Aorta (tissue), 5 donors: ENCODE measurements around the gene DNAJC8. TPM values are rescaled to one million over a fixed set of nuclear protein-coding genes. Genes with fewer than 3 reads are reported as not detected.

Experiments used
- ATAC-seq: fragments of 200-7000 bp; cut with Tn5 transposase; one replicate; pipeline ENCODE4 v1.9.1; 2022; ENCODE audit warnings: moderate library complexity; ENCODE audit not compliant: low FRiP score
- DNase-seq, 2 donors: peaks; one replicate each; pipeline ENCODE4 v3.0.0-alpha.2; 2020
- H3K27ac ChIP-seq, 2 donors: one replicate each; pipeline ENCODE4 v1.5.1; 2013; ENCODE audit warnings: low read length in 2 of 2, mild to moderate bottlenecking in 2 of 2, moderate library complexity in 2 of 2, control low read depth in 1 of 2, inconsistent platforms in 1 of 2, low read depth in 1 of 2
- H3K27me3 ChIP-seq, 2 donors: one replicate each; pipeline ENCODE4 v1.6.1; 2013; ENCODE audit warnings: control low read depth in 1 of 2, low read length in 1 of 2, mild to moderate bottlenecking in 1 of 2, moderate library complexity in 1 of 2; ENCODE audit not compliant: insufficient read depth in 2 of 2, control insufficient read depth in 1 of 2
- H3K36me3 ChIP-seq, 2 donors: one replicate each; pipeline ENCODE4 v1.6.1; 2013; ENCODE audit warnings: control low read depth in 1 of 2, low read length in 1 of 2, mild to moderate bottlenecking in 1 of 2; ENCODE audit not compliant: insufficient read depth in 2 of 2, control insufficient read depth in 1 of 2
- H3K4me1 ChIP-seq, 2 donors: one replicate each; pipeline ENCODE4 v1.6.1; 2013; ENCODE audit warnings: low read length in 2 of 2, control low read depth in 1 of 2, mild to moderate bottlenecking in 1 of 2, moderate library complexity in 1 of 2; ENCODE audit not compliant: insufficient read depth in 2 of 2, control insufficient read depth in 1 of 2
- H3K4me3 ChIP-seq, 2 donors: one replicate each; pipeline ENCODE4 v1.5.1; 2013; ENCODE audit warnings: low read length in 2 of 2, control low read depth in 1 of 2, mild to moderate bottlenecking in 1 of 2
- H3K9me3 ChIP-seq: one replicate; pipeline ENCODE4 v1.6.1; 2013; ENCODE audit warnings: mild to moderate bottlenecking, low read length; ENCODE audit not compliant: control insufficient read depth
- WGBS, 2 donors: extraction: QIAGEN DNeasy Blood & Tissue Kit; methylation state at CpG; one replicate each; pipeline ENCODE4 v1.1.7; 2013; 5-methylcytosine and 5-hydroxymethylcytosine counted together
- intact Hi-C, 2 donors: fragments of 100-400 bp; cut with DNase I; formaldehyde crosslinking; loops; one replicate each; pipeline versions ENCODE4 v1.14.2 to v1.15.0; 2022
- polyA plus RNA-seq, 2 donors: library from polyadenylated mRNA; stranded (reverse); fragments of 200-250 nt; gene quantifications; one replicate each; pipeline ENCODE4 v1.2.3, GENCODE V29; 2013
- total RNA-seq, 2 donors: library from RNA; stranded (reverse); fragmentation: NEBNext Ultra II Directional; extraction: Animal tissue kit (Norgen Biotek cat#: 25700); gene quantifications; one replicate each; pipeline ENCODE4 v1.2.1, GENCODE V29; 2021
- donor health status: healthy with polysubstance abuse.
- donor health status: Bipolar disorder and iron deficiency.
- donor health status: DM: no; HTN: no; CAD: no.
- donor health status: DM: no; HTN: no; CAD: no.
- donor health status: DM: yes; HTN: yes; CAD: no.

DNAJC8 gene
- total and polyA plus RNA-seq, 4 donors: 66.4 to 111 (median 73.8) TPM

GRCh38 chr1:28180306-28181305 is 52.2 kb downstream of the DNAJC8 start:
- Histone ChIP-seq H3K4me1 (no peaks in the 10 kb centered on the region), H3K4me3 (no peak overlapping the region), H3K27ac (no peak overlapping the region), H3K9me3 (no peaks in the 10 kb centered on the region), H3K36me3 (no peaks in the 10 kb centered on the region), H3K27me3 (no peaks in the 10 kb centered on the region)
- ATAC-seq (no peak), DNase-seq (no peak)
- intact Hi-C loops: no loop called here
- WGBS, 2 donors: 71 to 74% methylated on average over 12 of the region's 12 CpGs

- ATAC-seq (no peak), DNase-seq (peak in 1 of 2 donors; percentile 38)
- Histone ChIP-seq H3K27ac (no peak overlapping the region), H3K9me3 (no peaks in the 10 kb centered on the region), H3K4me1 (no peaks in the 10 kb centered on the region), H3K36me3 (no peaks in the 10 kb centered on the region), H3K4me3 (no peak overlapping the region), H3K27me3 (no peaks in the 10 kb centered on the region)
- intact Hi-C loops: no loop called here
- WGBS, 2 donors: 91 to 95% methylated on average over 15 of the region's 15 CpGs
These were observed 53.9 kb downstream of the DNAJC8 start for GRCh38 chr1:28178690-28179485.

DNA sequence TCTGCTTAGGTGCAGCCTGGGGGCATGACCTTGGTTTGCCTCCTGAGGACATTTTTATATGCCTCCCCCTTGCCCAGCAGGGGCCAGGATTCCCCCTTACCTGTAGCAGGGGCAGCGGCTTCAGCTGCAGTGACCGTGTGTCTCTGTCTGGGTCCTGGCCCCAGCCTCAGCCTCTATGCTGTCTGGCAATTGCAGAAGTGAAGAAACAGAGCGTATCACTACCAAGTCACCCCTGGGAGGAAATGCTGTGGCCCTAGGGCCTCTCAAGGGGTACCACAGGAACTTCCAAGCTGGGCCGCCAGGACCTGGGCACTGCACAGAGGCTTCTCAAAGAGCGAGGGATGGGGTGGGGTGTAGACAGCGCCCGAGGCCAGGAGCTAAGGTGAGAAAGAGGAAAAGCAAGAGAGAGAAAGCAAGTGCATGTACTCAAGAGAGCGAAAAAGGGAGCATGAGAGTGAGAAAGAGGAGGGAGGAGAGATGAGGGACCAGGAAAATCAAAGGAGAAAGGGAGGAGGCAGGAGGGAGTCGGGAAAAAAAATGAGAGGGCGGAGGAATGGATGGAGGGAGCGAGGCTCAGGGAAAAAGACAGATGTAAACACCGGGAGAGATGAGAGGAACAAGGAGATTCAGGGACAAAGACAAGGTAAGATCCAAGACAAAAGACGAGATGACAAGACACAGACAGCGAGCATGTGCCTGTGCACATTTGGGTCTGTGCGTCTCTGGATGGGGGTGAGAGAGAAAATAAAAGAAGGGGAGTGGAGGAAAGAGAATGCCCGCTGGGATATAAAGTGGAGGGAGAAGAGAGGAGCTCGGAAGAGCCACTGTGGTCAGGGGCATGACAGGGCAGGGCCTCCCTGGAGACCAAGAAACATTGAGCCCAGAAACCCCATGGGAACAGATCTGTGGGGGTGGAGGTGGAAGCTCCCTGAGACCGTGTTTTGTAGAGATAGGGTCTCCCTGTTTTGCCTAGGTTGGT is 56.0 kb downstream of the DNAJC8 start, which contains the start of gene PTAFR:
Gene PTAFR (minus strand): TSS at position 199 of the 979 bp plus-strand sequence. CDS start 25,669 bp downstream, outside the sequence.
- Histone ChIP-seq H3K27ac (no peak within 1 kb of the TSS), H3K4me1 (no peaks in the 10 kb centered on the region), H3K27me3 (no peaks in the 10 kb centered on the region), H3K36me3 (no peaks in the 10 kb centered on the region), H3K9me3 (no peaks in the 10 kb centered on the region), H3K4me3 (no peak within 1 kb of the TSS)
- no peak for ATAC-seq
- intact Hi-C loops: no loop called here
- DNase-seq: peak in 1 of 2 donors; percentile 72
- WGBS, 2 donors: 66 to 67% methylated on average over 18 of the region's 18 CpGs

DNA sequence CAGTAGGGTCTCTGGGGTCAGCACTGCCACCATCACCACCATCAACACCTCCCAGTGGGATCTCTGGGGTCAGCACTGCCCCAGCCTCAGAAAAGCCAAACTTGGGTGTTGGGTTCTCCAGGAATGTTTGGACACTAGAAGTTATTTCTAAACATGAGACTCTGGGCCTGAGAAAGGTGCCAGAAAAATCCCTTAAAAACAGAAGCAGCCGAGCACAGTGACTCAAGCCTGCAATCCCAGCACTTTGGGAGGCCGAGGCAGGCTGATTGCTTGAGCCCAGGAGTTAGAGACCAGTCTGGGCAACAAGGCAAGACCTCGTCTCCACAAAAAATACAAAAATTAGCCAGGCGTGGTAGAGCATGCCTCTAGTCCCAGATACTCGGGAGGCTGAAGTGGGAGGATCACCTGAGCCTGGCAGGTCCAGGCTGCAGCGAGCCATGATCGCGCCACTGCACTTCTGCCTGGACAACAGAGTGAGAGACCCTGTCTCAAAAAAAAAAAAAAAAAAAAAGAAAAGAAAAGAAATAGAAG is 56.8 kb downstream of the DNAJC8 start:
- Histone ChIP-seq H3K4me3 (no peak overlapping the region), H3K4me1 (no peaks in the 10 kb centered on the region), H3K27ac (no peak overlapping the region), H3K27me3 (no peaks in the 10 kb centered on the region), H3K9me3 (no peaks in the 10 kb centered on the region), H3K36me3 (no peaks in the 10 kb centered on the region)
- DNase-seq: peak in 1 of 2 donors; percentile 43
- WGBS, 2 donors: 84 to 85% methylated on average over 8 of the region's 8 CpGs
- no peak for ATAC-seq
- intact Hi-C loops: no loop called here

GRCh38 chr1:28173980-28174297 is 58.9 kb downstream of the DNAJC8 start:
- Histone ChIP-seq H3K4me1 (no peaks in the 10 kb centered on the region), H3K4me3 (no peak overlapping the region), H3K27ac (no peak overlapping the region), H3K27me3 (no peaks in the 10 kb centered on the region), H3K9me3 (no peaks in the 10 kb centered on the region), H3K36me3 (no peaks in the 10 kb centered on the region)
- 85 to 88% methylated on average over 5 of the region's 5 CpGs for WGBS, 2 donors
- intact Hi-C loops: no loop called here
- DNase-seq (no peak), ATAC-seq (no peak)

DNA sequence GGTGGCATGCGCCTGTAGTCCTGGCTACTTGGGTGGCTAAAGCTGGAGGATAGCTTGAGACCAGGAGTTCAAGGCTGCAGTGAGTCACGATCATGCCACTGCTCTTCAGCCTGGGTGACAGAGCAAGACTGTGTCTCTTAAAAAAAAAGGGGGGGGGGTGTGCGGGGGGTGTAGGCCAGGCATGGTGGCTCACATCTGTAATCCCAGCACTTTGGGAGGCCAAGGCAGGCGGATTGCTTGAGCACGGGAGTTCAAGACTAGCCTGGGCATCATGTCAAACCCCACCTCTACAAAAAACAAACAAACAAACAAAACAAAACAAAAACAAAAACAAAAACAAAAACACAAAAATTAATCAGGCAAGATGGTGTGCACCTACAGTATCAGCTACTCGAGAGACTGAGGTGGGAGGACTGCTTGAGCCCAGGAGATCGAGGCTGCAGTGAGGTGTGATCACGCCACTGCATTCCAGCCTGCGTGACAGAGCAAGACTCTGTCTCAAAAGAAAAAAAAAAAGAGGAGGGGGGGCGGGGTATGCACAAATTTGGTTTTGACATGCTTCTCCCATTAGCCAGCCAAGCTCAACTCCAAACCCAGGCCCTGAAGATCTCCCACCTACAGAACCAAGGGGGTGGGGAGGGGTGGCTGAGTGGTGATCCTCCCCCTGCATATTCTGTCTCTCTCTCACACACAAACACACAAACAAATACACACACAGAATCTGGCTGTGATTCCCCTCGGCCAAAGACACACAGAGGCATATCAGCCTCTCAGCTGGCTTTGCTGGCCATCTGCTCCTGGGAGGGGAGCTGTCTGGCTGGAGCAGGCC is 59.5 kb downstream of the DNAJC8 start:
- DNase-seq (no peak), ATAC-seq (no peak)
- no peaks in the 10 kb centered on the region for H3K36me3 ChIP-seq
- no peaks in the 10 kb centered on the region for H3K4me1 ChIP-seq
- no peak overlapping the region for H3K27ac ChIP-seq
- intact Hi-C loops: no loop called here
- 74% methylated on average over 11 of the region's 11 CpGs for WGBS, 2 donors
- no peaks in the 10 kb centered on the region for H3K9me3 ChIP-seq
- no peak overlapping the region for H3K4me3 ChIP-seq
- no peaks in the 10 kb centered on the region for H3K27me3 ChIP-seq

DNA sequence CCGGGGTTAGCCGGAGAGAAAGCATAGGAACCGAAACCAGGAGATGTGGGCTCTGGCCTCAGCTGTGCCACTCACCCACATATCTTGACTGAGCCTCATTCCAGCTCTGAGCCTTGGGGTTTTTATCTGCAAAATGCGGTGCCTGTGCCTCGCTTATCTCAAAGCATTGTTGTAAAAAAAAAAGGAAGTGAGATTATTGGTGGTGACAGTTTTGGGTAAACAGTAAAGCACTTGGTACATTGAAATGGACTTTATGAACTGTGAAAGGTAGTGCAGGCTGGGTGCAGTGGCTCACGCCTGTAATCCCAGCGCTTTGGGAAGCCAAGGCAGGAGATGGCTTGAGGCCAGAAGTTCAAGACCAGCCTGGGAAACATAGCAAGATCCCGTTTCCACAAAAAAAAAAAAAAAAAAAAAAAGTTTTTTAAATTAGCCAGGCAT is 60.1 kb downstream of the DNAJC8 start:
- 2 to 5% methylated on average over 8 of the region's 8 CpGs for WGBS, 2 donors
- ATAC-seq: peak; percentile 27
- intact Hi-C loops: no loop called here
- Histone ChIP-seq H3K36me3 (no peaks in the 10 kb centered on the region), H3K4me1 (no peaks in the 10 kb centered on the region), H3K4me3 (no peak overlapping the region), H3K27ac (no peak overlapping the region), H3K27me3 (no peaks in the 10 kb centered on the region), H3K9me3 (no peaks in the 10 kb centered on the region)
- DNase-seq: no peak
